HEK293 (cell line): ENCODE data around the gene ICOS.

Experiments used
- CTCF ChIA-PET: fragments of 350-600 bp; formaldehyde crosslinking; extraction: SDS; loops from one replicate; lab custom pipeline; 2021; ENCODE audit warnings: antibody characterized with exemption; lab: Yijun Ruan, JAX
- POLR2A ChIA-PET: fragments of 300-600 bp; formaldehyde crosslinking; extraction: SDS; loops from one replicate; lab custom pipeline; 2020; ENCODE audit warnings: antibody characterized with exemption, inconsistent platforms; lab: Yijun Ruan, JAX
- H3K27ac ChIP-seq: fragments of 200-500 bp; sonication (Bioruptor generic); 2 replicates; pipeline ENCODE4 v1.5.1; 2014; ENCODE audit warnings: low read depth, low read length, control low read depth, inconsistent platforms; ENCODE audit errors: extremely low read depth
- H3K36me3 ChIP-seq, 2 experiments: fragments of 200-500 bp in 1 of 2; sonication (Bioruptor generic) in 1 of 2; 1 replicate in 1 of 2; 2 replicates in 1 of 2; pipeline ENCODE4 v1.5.1; 2014 to 2017; ENCODE audit warnings: inconsistent platforms in 2 of 2, low read length in 2 of 2; ENCODE audit not compliant: control insufficient read depth in 2 of 2, insufficient read depth in 1 of 2
- H3K4me1 ChIP-seq: fragments of 200-500 bp; sonication (Bioruptor generic); 2 replicates; pipeline ENCODE4 v1.5.1; 2014; ENCODE audit warnings: mild to moderate bottlenecking, low read length, inconsistent platforms; ENCODE audit not compliant: control insufficient read depth, insufficient read depth
- H3K4me3 ChIP-seq: 2 replicates; pipeline ENCODE4 v1.5.1; 2011; ENCODE audit warnings: low read depth, mild to moderate bottlenecking, control low read depth, low read length, moderate library complexity
- H3K9me3 ChIP-seq: fragments of 200-500 bp; sonication (Bioruptor generic); 2 replicates; pipeline ENCODE4 v1.5.1; 2014; ENCODE audit warnings: low read depth, low read length, inconsistent platforms; ENCODE audit not compliant: control insufficient read depth, insufficient read depth
- ATF2 ChIP-seq: fragments of 450-650 bp; formaldehyde crosslinking; IDR thresholded peaks from 2 replicates; pipeline ENCODE4 v1.5.1; 2016; ENCODE audit warnings: missing biosample characterization, missing genetic modification characterization, low read depth
- KLF9 ChIP-seq: fragments of 450-650 bp; formaldehyde crosslinking; IDR thresholded peaks from 2 replicates; pipeline ENCODE4 v1.5.1; 2016; ENCODE audit warnings: missing biosample characterization, missing genetic modification characterization, low read depth
- PRDM1 ChIP-seq: fragments of 450-650 bp; formaldehyde crosslinking; IDR thresholded peaks from 2 replicates; pipeline ENCODE4; 2016; ENCODE audit warnings: missing biosample characterization, missing genetic modification characterization
- SP2 ChIP-seq: fragments of 450-650 bp; formaldehyde crosslinking; IDR thresholded peaks from 2 replicates; pipeline ENCODE4 v1.5.1; 2016; ENCODE audit warnings: missing biosample characterization, missing genetic modification characterization
- TRIM28 ChIP-seq: IDR thresholded peaks from 2 replicates; pipeline ENCODE4 v1.6.1; 2011; ENCODE audit warnings: low read length, control low read depth, borderline replicate concordance
- ZNF132 ChIP-seq: fragments of 450-650 bp; formaldehyde crosslinking; IDR thresholded peaks from 2 replicates; pipeline ENCODE4 v1.5.1; 2017; ENCODE audit warnings: missing biosample characterization, missing genetic modification characterization, borderline replicate concordance
- ZNF133 ChIP-seq: fragments of 450-650 bp; formaldehyde crosslinking; IDR thresholded peaks from 2 replicates; pipeline ENCODE4 v1.5.1; 2016; ENCODE audit warnings: missing biosample characterization, missing genetic modification characterization
- ZNF155 ChIP-seq: fragments of 450-650 bp; formaldehyde crosslinking; IDR thresholded peaks from 2 replicates; pipeline ENCODE4 v1.5.1; 2016; ENCODE audit warnings: missing biosample characterization, missing genetic modification characterization
- ZNF239 ChIP-seq: fragments of 450-650 bp; formaldehyde crosslinking; IDR thresholded peaks from 2 replicates; pipeline ENCODE4 v1.5.1; 2016; ENCODE audit warnings: missing biosample characterization, missing genetic modification characterization
- ZNF24 ChIP-seq: fragments of 450-650 bp; formaldehyde crosslinking; IDR thresholded peaks from 2 replicates; pipeline ENCODE4 v1.5.1; 2016; ENCODE audit warnings: missing biosample characterization, missing genetic modification characterization
- ZNF248 ChIP-seq: fragments of 450-650 bp; formaldehyde crosslinking; IDR thresholded peaks from 2 replicates; pipeline ENCODE4 v1.5.1; 2017; ENCODE audit warnings: missing biosample characterization, missing genetic modification characterization
- ZNF26 ChIP-seq: fragments of 450-650 bp; formaldehyde crosslinking; IDR thresholded peaks from 2 replicates; pipeline ENCODE4 v1.5.1; 2016; ENCODE audit warnings: missing biosample characterization, missing genetic modification characterization
- ZNF302 ChIP-seq: fragments of 450-650 bp; formaldehyde crosslinking; IDR thresholded peaks from 2 replicates; pipeline ENCODE4 v1.5.1; 2016; ENCODE audit warnings: missing biosample characterization, missing genetic modification characterization, low read depth
- ZNF366 ChIP-seq: fragments of 450-650 bp; formaldehyde crosslinking; conservative IDR thresholded peaks from 2 replicates; pipeline ENCODE4 v1.5.1; 2016; ENCODE audit warnings: missing biosample characterization, missing genetic modification characterization
- ZNF404 ChIP-seq: fragments of 450-650 bp; formaldehyde crosslinking; IDR thresholded peaks from 2 replicates; pipeline ENCODE4 v1.5.1; 2017; ENCODE audit warnings: missing biosample characterization, missing genetic modification characterization
- ZNF433 ChIP-seq: fragments of 450-650 bp; formaldehyde crosslinking; IDR thresholded peaks from 2 replicates; pipeline ENCODE4 v1.5.1; 2016; ENCODE audit warnings: missing biosample characterization, missing genetic modification characterization, low read depth
- ZNF501 ChIP-seq: fragments of 450-650 bp; formaldehyde crosslinking; IDR thresholded peaks from 2 replicates; pipeline ENCODE4 v1.5.1; 2016; ENCODE audit warnings: missing biosample characterization, missing genetic modification characterization
- ZNF677 ChIP-seq: fragments of 450-650 bp; IDR thresholded peaks from 2 replicates; pipeline ENCODE4 v1.5.0; 2018; ENCODE audit warnings: missing biosample characterization, mild to moderate bottlenecking, missing genetic modification characterization, moderate library complexity
- ZNF768 ChIP-seq: fragments of 450-650 bp; formaldehyde crosslinking; IDR thresholded peaks from 2 replicates; pipeline ENCODE4 v1.5.1; 2018; ENCODE audit warnings: missing biosample characterization, mild to moderate bottlenecking, missing genetic modification characterization
- ZNF843 ChIP-seq: fragments of 450-650 bp; formaldehyde crosslinking; IDR thresholded peaks from 2 replicates; pipeline ENCODE4 v1.5.1; 2016; ENCODE audit warnings: missing biosample characterization, missing genetic modification characterization
- TF ChIP-seq, protein P1 (sequence below): fragments of 450-650 bp; formaldehyde crosslinking; IDR thresholded peaks from 2 replicates; pipeline ENCODE4 v1.5.1; 2016; ENCODE audit warnings: missing biosample characterization, missing genetic modification characterization
- TF ChIP-seq, protein P2 (sequence below): fragments of 450-650 bp; formaldehyde crosslinking; conservative IDR thresholded peaks from 2 replicates; pipeline ENCODE4 v1.5.1; 2016; ENCODE audit warnings: low read depth, missing biosample characterization, missing genetic modification characterization
- TF ChIP-seq, protein P3 (sequence below): fragments of 450-650 bp; formaldehyde crosslinking; IDR thresholded peaks from 2 replicates; pipeline ENCODE4 v1.5.1; 2016; ENCODE audit warnings: missing biosample characterization, missing genetic modification characterization
- TF ChIP-seq, protein P4 (sequence below): fragments of 450-650 bp; formaldehyde crosslinking; IDR thresholded peaks from 2 replicates; pipeline ENCODE4 v1.5.1; 2016; ENCODE audit warnings: missing biosample characterization, missing genetic modification characterization, borderline replicate concordance

Gene ICOS

DNA sequence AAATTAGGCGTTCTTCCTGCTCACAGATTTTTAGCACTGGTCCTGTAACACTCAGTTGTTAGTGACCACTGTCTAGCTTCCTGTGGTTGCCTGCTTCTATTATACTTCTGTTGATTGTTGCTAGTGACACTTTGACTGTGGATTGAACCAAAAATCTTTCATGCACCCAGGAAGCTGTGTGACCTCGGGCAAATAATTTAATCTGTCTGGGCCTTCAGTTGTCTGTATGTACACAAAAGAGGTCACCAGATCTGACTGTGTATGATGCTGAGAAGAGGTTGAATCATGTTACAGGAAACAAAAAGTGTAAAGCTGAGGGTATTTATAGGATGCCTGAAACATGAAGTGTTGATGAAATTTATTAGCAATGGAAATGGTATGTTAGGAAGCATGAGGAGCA, 12.7 kb downstream of the ICOS start (continued):
- no peak for TF ChIP-seq ZNF404 (tag by site-specific recombination)
- TF ChIP-seq ZNF132 (tag by site-specific recombination), result no peak
- TF ChIP-seq ZNF366 (tag by site-specific recombination), result no peak

DNA sequence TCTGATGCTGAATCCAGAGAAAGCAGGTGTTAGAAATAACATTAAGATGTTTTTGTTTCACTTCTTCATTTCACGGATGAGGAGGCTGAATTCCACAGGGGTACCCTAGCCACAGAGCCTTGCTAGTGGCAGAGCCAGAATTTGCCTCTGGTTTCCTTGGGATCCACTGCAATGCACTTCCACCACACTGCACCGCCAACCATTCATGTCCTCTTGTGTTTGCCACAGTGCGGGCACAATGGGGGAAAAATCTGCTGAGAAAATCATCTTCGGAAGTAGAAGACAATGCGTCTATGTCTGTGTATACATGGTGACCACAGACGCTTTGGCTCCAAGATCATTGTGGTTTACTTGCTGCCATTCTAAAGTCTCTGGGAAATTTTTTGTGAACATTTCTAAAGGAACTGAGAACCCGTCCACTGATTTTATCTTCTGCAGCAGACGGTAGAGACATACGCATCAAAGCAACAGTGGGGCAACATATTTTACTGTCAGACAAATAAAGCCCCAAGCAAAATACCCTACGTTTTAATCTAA, 14.9 kb downstream of the ICOS start:
- ChIA-PET POLR2A (no interaction called here), CTCF (no interaction called here)
- Histone ChIP-seq H3K4me1 (no peaks in the 10 kb centered on the region), H3K9me3 (no peaks in the 10 kb centered on the region), H3K4me3 (no peak overlapping the region), H3K27ac (no peak overlapping the region), H3K36me3 (no peaks in the 10 kb centered on the region)
- TF ChIP-seq ZNF248 (no peak), ZNF768 (tag by site-specific recombination) (no peak), ZNF155 (tag by site-specific recombination) (no peak), ZNF677 (tag by site-specific recombination) (no peak), KLF9 (tag by site-specific recombination) (no peak), PRDM1 (no peak), ZNF24 (tag by site-specific recombination) (no peak)
- TF ChIP-seq, protein P1, sequence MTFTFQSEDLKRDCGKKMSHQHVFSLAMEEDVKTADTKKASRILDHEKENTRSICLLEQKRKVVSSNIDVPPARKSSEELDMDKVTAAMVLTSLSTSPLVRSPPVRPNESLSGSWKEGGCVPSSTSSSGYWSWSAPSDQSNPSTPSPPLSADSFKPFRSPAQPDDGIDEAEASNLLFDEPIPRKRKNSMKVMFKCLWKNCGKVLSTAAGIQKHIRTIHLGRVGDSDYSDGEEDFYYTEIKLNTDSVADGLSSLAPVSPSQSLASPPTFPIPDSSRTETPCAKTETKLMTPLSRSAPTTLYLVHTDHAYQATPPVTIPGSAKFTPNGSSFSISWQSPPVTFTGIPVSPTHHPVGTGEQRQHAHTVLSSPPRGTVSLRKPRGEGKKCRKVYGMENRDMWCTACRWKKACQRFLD, result no peak

GRCh38 chr2:203959265-203959664, 22.7 kb downstream of the ICOS start:
- Histone ChIP-seq H3K4me1 (no peaks in the 10 kb centered on the region), H3K9me3 (no peaks in the 10 kb centered on the region), H3K27ac (no peak overlapping the region), H3K36me3 (no peaks in the 10 kb centered on the region), H3K4me3 (no peak overlapping the region)
- ChIA-PET POLR2A (no interaction called here), CTCF (no interaction called here)
- TF ChIP-seq ATF2 (tag by site-specific recombination) (no peak), ZNF501 (no peak), ZNF133 (tag by site-specific recombination) (no peak), ZNF433 (tag by site-specific recombination) (no peak), SP2 (tag by site-specific recombination) (no peak), ZNF302 (tag by site-specific recombination) (no peak), ZNF843 (tag by site-specific recombination) (no peak), ZNF239 (tag by site-specific recombination) (no peak), TRIM28 (no peak), ZNF26 (tag by site-specific recombination) (no peak)
- TF ChIP-seq, protein P2, sequence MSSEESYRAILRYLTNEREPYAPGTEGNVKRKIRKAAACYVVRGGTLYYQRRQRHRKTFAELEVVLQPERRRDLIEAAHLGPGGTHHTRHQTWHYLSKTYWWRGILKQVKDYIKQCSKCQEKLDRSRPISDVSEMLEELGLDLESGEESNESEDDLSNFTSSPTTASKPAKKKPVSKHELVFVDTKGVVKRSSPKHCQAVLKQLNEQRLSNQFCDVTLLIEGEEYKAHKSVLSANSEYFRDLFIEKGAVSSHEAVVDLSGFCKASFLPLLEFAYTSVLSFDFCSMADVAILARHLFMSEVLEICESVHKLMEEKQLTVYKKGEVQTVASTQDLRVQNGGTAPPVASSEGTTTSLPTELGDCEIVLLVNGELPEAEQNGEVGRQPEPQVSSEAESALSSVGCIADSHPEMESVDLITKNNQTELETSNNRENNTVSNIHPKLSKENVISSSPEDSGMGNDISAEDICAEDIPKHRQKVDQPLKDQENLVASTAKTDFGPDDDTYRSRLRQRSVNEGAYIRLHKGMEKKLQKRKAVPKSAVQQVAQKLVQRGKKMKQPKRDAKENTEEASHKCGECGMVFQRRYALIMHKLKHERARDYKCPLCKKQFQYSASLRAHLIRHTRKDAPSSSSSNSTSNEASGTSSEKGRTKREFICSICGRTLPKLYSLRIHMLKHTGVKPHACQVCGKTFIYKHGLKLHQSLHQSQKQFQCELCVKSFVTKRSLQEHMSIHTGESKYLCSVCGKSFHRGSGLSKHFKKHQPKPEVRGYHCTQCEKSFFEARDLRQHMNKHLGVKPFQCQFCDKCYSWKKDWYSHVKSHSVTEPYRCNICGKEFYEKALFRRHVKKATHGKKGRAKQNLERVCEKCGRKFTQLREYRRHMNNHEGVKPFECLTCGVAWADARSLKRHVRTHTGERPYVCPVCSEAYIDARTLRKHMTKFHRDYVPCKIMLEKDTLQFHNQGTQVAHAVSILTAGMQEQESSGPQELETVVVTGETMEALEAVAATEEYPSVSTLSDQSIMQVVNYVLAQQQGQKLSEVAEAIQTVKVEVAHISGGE, result no peak
- TF ChIP-seq, protein P3, sequence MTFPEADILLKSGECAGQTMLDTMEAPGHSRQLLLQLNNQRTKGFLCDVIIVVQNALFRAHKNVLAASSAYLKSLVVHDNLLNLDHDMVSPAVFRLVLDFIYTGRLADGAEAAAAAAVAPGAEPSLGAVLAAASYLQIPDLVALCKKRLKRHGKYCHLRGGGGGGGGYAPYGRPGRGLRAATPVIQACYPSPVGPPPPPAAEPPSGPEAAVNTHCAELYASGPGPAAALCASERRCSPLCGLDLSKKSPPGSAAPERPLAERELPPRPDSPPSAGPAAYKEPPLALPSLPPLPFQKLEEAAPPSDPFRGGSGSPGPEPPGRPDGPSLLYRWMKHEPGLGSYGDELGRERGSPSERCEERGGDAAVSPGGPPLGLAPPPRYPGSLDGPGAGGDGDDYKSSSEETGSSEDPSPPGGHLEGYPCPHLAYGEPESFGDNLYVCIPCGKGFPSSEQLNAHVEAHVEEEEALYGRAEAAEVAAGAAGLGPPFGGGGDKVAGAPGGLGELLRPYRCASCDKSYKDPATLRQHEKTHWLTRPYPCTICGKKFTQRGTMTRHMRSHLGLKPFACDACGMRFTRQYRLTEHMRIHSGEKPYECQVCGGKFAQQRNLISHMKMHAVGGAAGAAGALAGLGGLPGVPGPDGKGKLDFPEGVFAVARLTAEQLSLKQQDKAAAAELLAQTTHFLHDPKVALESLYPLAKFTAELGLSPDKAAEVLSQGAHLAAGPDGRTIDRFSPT (tag by site-specific recombination), result no peak
- TF ChIP-seq, protein P4, sequence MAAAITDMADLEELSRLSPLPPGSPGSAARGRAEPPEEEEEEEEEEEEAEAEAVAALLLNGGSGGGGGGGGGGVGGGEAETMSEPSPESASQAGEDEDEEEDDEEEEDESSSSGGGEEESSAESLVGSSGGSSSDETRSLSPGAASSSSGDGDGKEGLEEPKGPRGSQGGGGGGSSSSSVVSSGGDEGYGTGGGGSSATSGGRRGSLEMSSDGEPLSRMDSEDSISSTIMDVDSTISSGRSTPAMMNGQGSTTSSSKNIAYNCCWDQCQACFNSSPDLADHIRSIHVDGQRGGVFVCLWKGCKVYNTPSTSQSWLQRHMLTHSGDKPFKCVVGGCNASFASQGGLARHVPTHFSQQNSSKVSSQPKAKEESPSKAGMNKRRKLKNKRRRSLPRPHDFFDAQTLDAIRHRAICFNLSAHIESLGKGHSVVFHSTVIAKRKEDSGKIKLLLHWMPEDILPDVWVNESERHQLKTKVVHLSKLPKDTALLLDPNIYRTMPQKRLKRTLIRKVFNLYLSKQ (tag by site-specific recombination), result no peak
